ENCODE results near the gene FBXL3.

FBXL3 gene

DNA sequence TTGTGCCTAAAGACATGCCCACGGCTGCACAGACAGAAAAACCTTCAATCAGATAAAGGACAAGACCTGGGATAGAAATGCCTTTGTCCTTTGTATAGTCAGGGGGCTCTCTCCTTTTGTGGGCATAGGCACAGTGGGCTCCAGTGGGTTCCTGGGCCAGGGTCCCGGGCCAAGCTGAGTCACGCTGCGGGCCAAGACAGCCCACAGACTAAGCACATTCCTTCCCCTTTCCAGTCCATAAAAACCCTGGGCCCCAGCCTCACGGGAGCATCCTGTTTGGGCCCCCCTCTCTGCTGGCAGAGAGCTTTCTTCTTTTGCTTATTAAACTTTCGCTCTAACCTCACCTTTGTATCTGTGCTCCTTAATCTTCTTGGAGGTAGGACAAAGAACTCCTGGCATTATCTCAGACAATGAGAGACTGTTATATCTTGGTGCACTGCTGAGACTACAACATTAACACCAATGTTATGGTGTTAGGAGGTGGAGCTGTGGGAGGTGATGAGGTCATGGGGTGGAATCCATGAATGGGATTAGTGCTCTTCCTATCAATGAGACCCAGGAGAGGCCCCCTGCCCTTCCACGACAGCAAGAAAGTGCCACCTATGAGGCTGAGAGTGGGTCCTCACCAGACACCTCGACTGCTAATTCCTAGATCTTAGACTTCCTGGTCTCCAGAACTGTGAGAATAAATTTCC, 20.8 kb upstream of the FBXL3 start:
- DNase-seq (ENCODE audit: low read depth), result no peak
- no peak overlapping the region for H3K4me3 ChIP-seq (ENCODE audit: low read depth, low read length)
- no peak for TF ChIP-seq CTCF (IDR thresholded peaks at IDR 0.05; ENCODE audit: low read depth, low read length)
- TF ChIP-seq, protein P1, sequence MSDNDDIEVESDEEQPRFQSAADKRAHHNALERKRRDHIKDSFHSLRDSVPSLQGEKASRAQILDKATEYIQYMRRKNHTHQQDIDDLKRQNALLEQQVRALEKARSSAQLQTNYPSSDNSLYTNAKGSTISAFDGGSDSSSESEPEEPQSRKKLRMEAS (IDR thresholded peaks at IDR 0.05; ENCODE audit: low read depth, low read length), result no peak
- no peak for TF ChIP-seq MYC (IDR thresholded peaks at IDR 0.05; ENCODE audit: low read depth, low read length)
- no peak for TF ChIP-seq POLR2A (IDR thresholded peaks at IDR 0.05; ENCODE audit: extremely low read depth, insufficient read length)

GRCh38 chr13:77042566-77043177, 15.7 kb upstream of the FBXL3 start:
- H3K4me3 ChIP-seq (ENCODE audit: low read depth, low read length), result no peak overlapping the region
- TF ChIP-seq, protein P1 (IDR thresholded peaks at IDR 0.05; ENCODE audit: low read depth, low read length), result no peak
- TF ChIP-seq POLR2A (IDR thresholded peaks at IDR 0.05; ENCODE audit: extremely low read depth, insufficient read length) (no peak), CTCF (IDR thresholded peaks at IDR 0.05; ENCODE audit: low read depth, low read length) (no peak), MYC (IDR thresholded peaks at IDR 0.05; ENCODE audit: low read depth, low read length) (no peak)
- DNase-seq (ENCODE audit: low read depth), result no peak

DNA sequence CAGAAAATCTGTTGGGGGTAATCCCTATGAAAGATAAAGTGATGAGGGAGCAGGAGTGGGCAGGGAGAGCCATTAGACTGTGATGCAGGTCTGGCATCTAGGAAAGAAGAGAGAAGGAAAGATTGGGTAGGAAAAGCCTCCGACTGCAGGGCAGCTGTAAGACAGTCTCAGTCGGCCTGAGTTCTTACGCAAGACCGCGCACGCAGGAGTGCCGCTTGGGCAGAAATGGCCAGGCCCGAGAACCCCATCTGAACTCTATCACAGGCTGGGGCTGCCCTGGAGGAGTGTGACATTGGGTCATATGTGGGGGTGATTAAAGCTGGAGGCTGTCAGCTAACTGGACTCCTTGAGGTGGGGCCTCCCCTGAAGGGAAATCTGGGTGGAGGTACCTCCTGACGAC, 13.9 kb upstream of the FBXL3 start:
- no peak overlapping the region for H3K4me3 ChIP-seq (ENCODE audit: low read depth, low read length)
- TF ChIP-seq POLR2A (IDR thresholded peaks at IDR 0.05; ENCODE audit: extremely low read depth, insufficient read length) (no peak), MYC (IDR thresholded peaks at IDR 0.05; ENCODE audit: low read depth, low read length) (no peak), CTCF (IDR thresholded peaks at IDR 0.05; ENCODE audit: low read depth, low read length) (no peak)
- TF ChIP-seq, protein P1 (IDR thresholded peaks at IDR 0.05; ENCODE audit: low read depth, low read length), result no peak
- no peak for DNase-seq (ENCODE audit: low read depth)

- no peak for DNase-seq (ENCODE audit: low read depth)
- TF ChIP-seq, protein P1 (IDR thresholded peaks at IDR 0.05; ENCODE audit: low read depth, low read length), result no peak
- no peak for TF ChIP-seq MYC (IDR thresholded peaks at IDR 0.05; ENCODE audit: low read depth, low read length)
- TF ChIP-seq CTCF (IDR thresholded peaks at IDR 0.05; ENCODE audit: low read depth, low read length), result no peak
- TF ChIP-seq POLR2A (IDR thresholded peaks at IDR 0.05; ENCODE audit: extremely low read depth, insufficient read length), result no peak
- H3K4me3 ChIP-seq (ENCODE audit: low read depth, low read length), result no peak overlapping the region
Measured at GRCh38 chr13:77040076-77040475, 13.1 kb upstream of the FBXL3 start.

- no peak overlapping the region for H3K4me3 ChIP-seq (ENCODE audit: low read depth, low read length)
Measured at GRCh38 chr13:77038907-77039480, 12.0 kb upstream of the FBXL3 start.

More at GRCh38 chr13:77038907-77039480, 12.0 kb upstream of the FBXL3 start:
- TF ChIP-seq POLR2A (IDR thresholded peaks at IDR 0.05; ENCODE audit: extremely low read depth, insufficient read length) (no peak), CTCF (IDR thresholded peaks at IDR 0.05; ENCODE audit: low read depth, low read length) (no peak), MYC (IDR thresholded peaks at IDR 0.05; ENCODE audit: low read depth, low read length) (no peak)
- TF ChIP-seq, protein P1 (IDR thresholded peaks at IDR 0.05; ENCODE audit: low read depth, low read length), result no peak
- no peak for DNase-seq (ENCODE audit: low read depth)

Data from NB4 (cell line).